Stimulated activated naive B cell treated with anti-CD40 and anti-IgM and Interleukin-4, amounts not matched to agents 10 μg/mL and 1 μg/mL and 100 μg/mL, for 72 hours (primary cell): Measurements from ENCODE around the gene PFN1.

Source experiments
- ATAC-seq, 2 donors: fragments of 150-1000 bp; cut with Tn5 transposase; replicated peaks; 2 replicates each; pipeline ENCODE4 v1.10.0; 2021; ENCODE audit warnings: moderate library complexity in 1 of 2
- DNase-seq: peaks from one replicate; pipeline ENCODE4 v3.0.0; 2021
- H3K27ac Mint-ChIP-seq: one replicate; pipeline ENCODE4 v1.8.0; 2022; ENCODE audit warnings: mild to moderate bottlenecking, mixed read lengths
- H3K27me3 Mint-ChIP-seq, 2 donors: one replicate each; pipeline ENCODE4 v1.8.0; 2022; ENCODE audit warnings: mixed read lengths in 2 of 2
- H3K36me3 Mint-ChIP-seq, 2 donors: one replicate each; pipeline ENCODE4 v1.8.0; 2022; ENCODE audit warnings: mixed read lengths in 2 of 2, mild to moderate bottlenecking in 1 of 2
- H3K4me1 Mint-ChIP-seq, 2 donors: one replicate each; pipeline ENCODE4 v1.8.0; 2022; ENCODE audit warnings: mixed read lengths in 2 of 2, mild to moderate bottlenecking in 1 of 2
- H3K4me3 Mint-ChIP-seq, 2 donors: one replicate each; pipeline ENCODE4 v1.8.0; 2022; ENCODE audit warnings: mild to moderate bottlenecking in 2 of 2, mixed read lengths in 2 of 2, moderate library complexity in 1 of 2
- H3K9me3 Mint-ChIP-seq, 2 donors: one replicate each; pipeline ENCODE4 v1.8.0; 2022; ENCODE audit warnings: mixed read lengths in 2 of 2, mild to moderate bottlenecking in 1 of 2

The PFN1 gene

GRCh38 chr17:4972752-4973151, 24.4 kb upstream of the PFN1 start:
- Mint-ChIP-seq H3K27me3 (no peaks in the 10 kb centered on the region), H3K27ac (no peak overlapping the region), H3K9me3 (no peaks in the 10 kb centered on the region), H3K4me3 (no peak overlapping the region), H3K4me1 (peaks cover 5 to 17% of the 10 kb centered on the region in 2 donors), H3K36me3 (peaks cover 51 to 57% of the 10 kb centered on the region in 2 donors)
- ATAC-seq: no peak
- DNase-seq: no peak

- H3K4me1 Mint-ChIP-seq: peaks cover 5 to 17% of the 10 kb centered on the region in 2 donors
- H3K4me3 Mint-ChIP-seq: no peak overlapping the region
- ATAC-seq (no peak), DNase-seq (no peak)
- H3K9me3 Mint-ChIP-seq: no peaks in the 10 kb centered on the region
- no peaks in the 10 kb centered on the region for H3K27me3 Mint-ChIP-seq
- H3K36me3 Mint-ChIP-seq: peaks cover 51 to 56% of the 10 kb centered on the region in 2 donors
- no peak overlapping the region for H3K27ac Mint-ChIP-seq
Measured at GRCh38 chr17:4972322-4972721, 24.0 kb upstream of the PFN1 start.

- Mint-ChIP-seq H3K4me1 (peaks cover 5 to 17% of the 10 kb centered on the region in 2 donors), H3K9me3 (no peaks in the 10 kb centered on the region), H3K27ac (no peak overlapping the region), H3K36me3 (peaks cover 50 to 52% of the 10 kb centered on the region in 2 donors), H3K4me3 (no peak overlapping the region), H3K27me3 (no peaks in the 10 kb centered on the region)
- ATAC-seq (no peak), DNase-seq (no peak)
Measured at GRCh38 chr17:4971826-4972225, 23.5 kb upstream of the PFN1 start.

GRCh38 chr17:4970273-4970672, 21.9 kb upstream of the PFN1 start:
- Mint-ChIP-seq H3K4me1 (peaks cover 15 to 23% of the 10 kb centered on the region in 2 donors), H3K9me3 (no peaks in the 10 kb centered on the region), H3K27me3 (no peaks in the 10 kb centered on the region), H3K27ac (peak overlapping the region; percentile 43), H3K4me3 (no peak overlapping the region), H3K36me3 (peaks cover 51 to 52% of the 10 kb centered on the region in 2 donors)
- ATAC-seq: no peak
- no peak for DNase-seq

- Mint-ChIP-seq H3K4me1 (peaks cover 17 to 24% of the 10 kb centered on the region in 2 donors), H3K27me3 (no peaks in the 10 kb centered on the region), H3K4me3 (no peak overlapping the region), H3K9me3 (no peaks in the 10 kb centered on the region), H3K27ac (no peak overlapping the region), H3K36me3 (peaks cover 50 to 52% of the 10 kb centered on the region in 2 donors)
- DNase-seq: no peak
- ATAC-seq: no peak
Measured at GRCh38 chr17:4969551-4970173, 21.3 kb upstream of the PFN1 start.

GRCh38 chr17:4969047-4969550, 20.8 kb upstream of the PFN1 start:
- H3K4me3 Mint-ChIP-seq: no peak overlapping the region
- no peaks in the 10 kb centered on the region for H3K27me3 Mint-ChIP-seq
- no peaks in the 10 kb centered on the region for H3K9me3 Mint-ChIP-seq
- no peak overlapping the region for H3K27ac Mint-ChIP-seq
- ATAC-seq (no peak), DNase-seq (no peak)
- H3K4me1 Mint-ChIP-seq: peaks cover 17 to 25% of the 10 kb centered on the region in 2 donors
- H3K36me3 Mint-ChIP-seq: peaks cover 46 to 48% of the 10 kb centered on the region in 2 donors

- ATAC-seq: no peak
- H3K9me3 Mint-ChIP-seq: no peaks in the 10 kb centered on the region
- H3K36me3 Mint-ChIP-seq: peaks cover 42% of the 10 kb centered on the region in 2 donors
- no peak overlapping the region for H3K4me3 Mint-ChIP-seq
- no peaks in the 10 kb centered on the region for H3K27me3 Mint-ChIP-seq
- DNase-seq: no peak
- peaks cover 17 to 23% of the 10 kb centered on the region in 2 donors for H3K4me1 Mint-ChIP-seq
- H3K27ac Mint-ChIP-seq: no peak overlapping the region
Measured at GRCh38 chr17:4968486-4969046, 20.2 kb upstream of the PFN1 start.

GRCh38 chr17:4967539-4968485, 19.5 kb upstream of the PFN1 start, which contains the start of gene SPAG7:
Gene SPAG7, minus strand, starts transcription at chr17:4967817. Its CDS starts 13 bp downstream, at chr17:4967804.
- Mint-ChIP-seq H3K4me1 (peaks cover 17 to 25% of the 10 kb centered on the region in 2 donors), H3K27me3 (no peaks in the 10 kb centered on the region), H3K27ac (no peak within 1 kb of the TSS), H3K36me3 (peaks cover 37 to 40% of the 10 kb centered on the region in 2 donors), H3K4me3 (no peak within 1 kb of the TSS), H3K9me3 (no peaks in the 10 kb centered on the region)
- DNase-seq (peak; percentile 96), ATAC-seq (peak; percentile 52 to 71)

- DNase-seq: peak; percentile 98
- no peaks in the 10 kb centered on the region for H3K27me3 Mint-ChIP-seq
- no peaks in the 10 kb centered on the region for H3K9me3 Mint-ChIP-seq
- peak; percentile 83 to 86 for ATAC-seq
- H3K4me3 Mint-ChIP-seq: no peak overlapping the region
- H3K4me1 Mint-ChIP-seq: peaks cover 17 to 23% of the 10 kb centered on the region in 2 donors
- peaks cover 29 to 32% of the 10 kb centered on the region in 2 donors for H3K36me3 Mint-ChIP-seq
- H3K27ac Mint-ChIP-seq: no peak overlapping the region
Measured at GRCh38 chr17:4966844-4967538, 18.7 kb upstream of the PFN1 start.

- Mint-ChIP-seq H3K4me1 (peaks cover 17% of the 10 kb centered on the region in 2 donors), H3K27ac (peak overlapping the region; percentile 84), H3K4me3 (peak overlapping the region in 1 of 2 donors; percentile 11), H3K9me3 (no peaks in the 10 kb centered on the region), H3K36me3 (peaks cover 26% of the 10 kb centered on the region in 2 donors), H3K27me3 (no peaks in the 10 kb centered on the region)
- ATAC-seq (no peak), DNase-seq (no peak)
Measured at GRCh38 chr17:4965311-4965986, 17.1 kb upstream of the PFN1 start.

- Mint-ChIP-seq H3K4me3 (no peak overlapping the region), H3K4me1 (peaks cover 11 to 22% of the 10 kb centered on the region in 2 donors)
Measured at GRCh38 chr17:4960279-4960922, 12.1 kb upstream of the PFN1 start.

GRCh38 chr17:4959261-4959965, 11.1 kb upstream of the PFN1 start:
- Mint-ChIP-seq H3K9me3 (no peaks in the 10 kb centered on the region), H3K4me3 (no peak overlapping the region), H3K36me3 (peaks cover 37 to 46% of the 10 kb centered on the region in 2 donors), H3K4me1 (peaks cover 6 to 18% of the 10 kb centered on the region in 2 donors), H3K27ac (no peak overlapping the region), H3K27me3 (no peaks in the 10 kb centered on the region)
- ATAC-seq (no peak), DNase-seq (no peak)

More at GRCh38 chr17:4960279-4960922, 12.1 kb upstream of the PFN1 start:
- no peaks in the 10 kb centered on the region for H3K9me3 Mint-ChIP-seq
- peak overlapping the region; percentile 77 for H3K27ac Mint-ChIP-seq
- H3K27me3 Mint-ChIP-seq: no peaks in the 10 kb centered on the region
- DNase-seq (no peak), ATAC-seq (no peak)
- peaks cover 40 to 55% of the 10 kb centered on the region in 2 donors for H3K36me3 Mint-ChIP-seq
